Inflammatory macrophage treated with lipopolysaccharide for 1 hour (primary cell): Measurements from ENCODE around the gene H1-8.
"Not testable (repeated sequence)": the region's sequence is repeated elsewhere in the genome, so short reads cannot be mapped to it uniquely, and the experiment has no call there.

Experiments
- DNase-seq, 2 donors: peaks; one replicate each; pipeline ENCODE4 v3.0.0-alpha.2; 2020 to 2022

The H1-8 gene

DNA sequence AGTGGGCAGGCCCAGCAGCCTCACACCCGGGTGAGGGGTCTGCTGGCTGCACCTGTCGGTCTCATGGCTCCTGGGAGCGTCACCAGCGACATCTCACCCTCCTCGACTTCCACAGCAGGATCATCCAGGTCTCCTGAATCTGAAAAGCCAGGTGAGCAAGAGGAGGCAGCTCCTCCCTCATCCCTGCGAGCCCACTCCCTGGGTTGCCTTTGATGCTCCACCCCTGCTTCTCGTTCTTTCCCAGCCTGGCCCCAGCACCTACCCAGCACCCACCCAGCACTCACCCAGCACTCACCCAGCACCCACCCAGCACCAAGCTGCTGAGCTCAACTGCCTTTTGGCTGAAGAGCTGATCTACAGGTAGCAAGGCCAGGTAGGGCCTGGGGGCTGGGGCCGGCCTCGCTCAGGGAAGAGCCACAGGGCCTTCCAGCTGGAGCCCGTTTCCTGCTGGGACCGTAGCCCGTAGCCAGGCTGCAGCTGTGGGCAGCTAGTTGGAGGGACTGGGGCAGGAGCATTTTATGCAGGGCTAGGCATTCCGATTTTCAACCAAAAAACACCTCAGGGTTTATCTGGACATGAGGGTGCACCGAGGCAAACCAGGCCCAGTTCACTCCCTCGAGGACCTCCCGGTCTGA lies at the start of gene H1-8:
Gene H1-8, plus strand, starts transcription at position 20 of the 635 bp plus-strand sequence. Its CDS starts 44 bp downstream, at position 64.
- no peak for DNase-seq

- DNase-seq: no peak
Observed at GRCh38 chr3:129493206-129493605, 49.8 kb upstream of the H1-8 start.

- not testable (repeated sequence) for DNase-seq
Observed at GRCh38 chr3:129494499-129494898, 48.5 kb upstream of the H1-8 start.

GRCh38 chr3:129495006-129495639 lies 47.9 kb upstream of the H1-8 start:
- not testable (repeated sequence) for DNase-seq

- not testable (repeated sequence) for DNase-seq
Observed at GRCh38 chr3:129497876-129498275, 45.1 kb upstream of the H1-8 start.

DNA sequence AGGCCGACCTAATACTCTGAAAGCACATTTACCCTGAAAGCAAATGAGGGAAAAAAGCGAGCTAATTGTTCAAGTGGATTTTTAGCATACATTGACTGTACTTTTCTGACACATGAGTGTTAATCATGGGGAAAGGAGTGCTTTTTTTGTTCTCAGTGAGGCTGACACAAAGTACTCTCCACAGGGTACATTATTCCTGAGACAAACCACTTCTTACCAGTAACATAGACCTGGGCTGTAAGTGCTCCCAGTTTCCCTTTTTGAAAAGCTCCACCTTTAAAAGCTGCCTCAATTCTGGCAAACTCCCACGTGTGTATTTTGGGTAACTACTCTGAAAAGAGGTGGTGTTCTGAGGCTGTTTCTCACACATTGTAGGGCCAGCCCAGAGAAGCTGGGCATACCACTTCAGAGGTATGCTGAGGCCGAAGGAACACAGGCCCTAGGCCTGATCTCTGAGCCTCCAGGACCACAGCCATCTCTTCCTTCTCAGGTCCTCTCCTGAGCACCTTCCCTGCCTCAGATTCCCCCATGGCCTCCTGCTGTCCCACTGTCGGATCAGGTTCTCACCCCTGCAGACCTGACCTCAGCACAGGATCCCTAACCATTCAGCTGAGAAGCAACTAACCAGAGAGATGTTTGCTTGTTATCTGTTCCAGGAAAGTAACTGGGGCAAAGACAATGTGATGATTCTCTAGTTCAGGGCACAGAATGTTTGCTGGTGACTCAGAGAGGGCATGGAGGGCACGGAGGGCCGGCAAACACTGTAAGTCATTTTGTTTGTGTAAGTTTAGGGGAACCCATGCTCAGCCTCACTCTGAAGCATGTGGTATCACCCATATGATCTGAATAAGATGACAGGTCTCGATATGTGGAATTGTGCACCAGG lies 44.1 kb upstream of the H1-8 start:
- not testable (repeated sequence) for DNase-seq

- not testable (repeated sequence) for DNase-seq
Observed at GRCh38 chr3:129499604-129500333, 43.2 kb upstream of the H1-8 start.

DNA sequence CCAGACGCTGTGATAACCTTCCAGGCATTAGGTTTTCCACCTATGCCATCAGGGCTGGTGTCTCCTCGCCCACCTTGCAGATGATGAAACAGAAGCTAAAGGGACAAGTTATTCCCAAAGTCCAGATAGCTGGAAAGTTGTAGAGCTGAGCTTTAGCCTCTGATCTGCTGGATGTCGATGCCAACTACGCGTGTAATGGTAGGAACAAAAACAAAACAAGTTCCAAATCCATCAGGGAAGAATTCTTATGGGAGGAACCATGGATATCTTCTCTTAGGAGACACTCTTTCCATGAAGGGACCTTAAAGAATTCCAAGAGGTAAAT lies 42.7 kb upstream of the H1-8 start:
- DNase-seq: no peak

DNA sequence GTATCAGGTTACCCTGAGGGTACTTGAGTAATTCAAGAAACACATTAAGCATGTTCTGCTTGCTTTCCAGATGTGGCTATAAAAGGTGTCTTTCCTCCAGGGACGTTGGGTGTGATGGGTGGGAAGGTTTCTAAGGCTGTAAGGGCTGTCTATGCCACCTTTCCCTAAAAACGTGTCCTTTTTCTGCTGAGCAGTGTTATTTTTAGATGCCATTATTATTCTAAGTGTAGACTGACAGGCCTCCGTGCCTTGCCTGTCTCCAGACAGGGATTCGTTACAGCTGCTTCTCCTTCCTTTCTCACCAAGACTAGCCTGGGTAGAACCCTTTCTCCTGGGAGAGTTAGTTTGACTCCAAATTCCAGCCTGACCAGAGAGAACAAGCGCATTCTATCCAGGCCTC lies 41.3 kb upstream of the H1-8 start:
- DNase-seq: no peak

GRCh38 chr3:129502641-129503408 lies 40.1 kb upstream of the H1-8 start:
- DNase-seq: no peak

- no peak for DNase-seq
Observed at GRCh38 chr3:129503471-129504291, 39.3 kb upstream of the H1-8 start.

DNA sequence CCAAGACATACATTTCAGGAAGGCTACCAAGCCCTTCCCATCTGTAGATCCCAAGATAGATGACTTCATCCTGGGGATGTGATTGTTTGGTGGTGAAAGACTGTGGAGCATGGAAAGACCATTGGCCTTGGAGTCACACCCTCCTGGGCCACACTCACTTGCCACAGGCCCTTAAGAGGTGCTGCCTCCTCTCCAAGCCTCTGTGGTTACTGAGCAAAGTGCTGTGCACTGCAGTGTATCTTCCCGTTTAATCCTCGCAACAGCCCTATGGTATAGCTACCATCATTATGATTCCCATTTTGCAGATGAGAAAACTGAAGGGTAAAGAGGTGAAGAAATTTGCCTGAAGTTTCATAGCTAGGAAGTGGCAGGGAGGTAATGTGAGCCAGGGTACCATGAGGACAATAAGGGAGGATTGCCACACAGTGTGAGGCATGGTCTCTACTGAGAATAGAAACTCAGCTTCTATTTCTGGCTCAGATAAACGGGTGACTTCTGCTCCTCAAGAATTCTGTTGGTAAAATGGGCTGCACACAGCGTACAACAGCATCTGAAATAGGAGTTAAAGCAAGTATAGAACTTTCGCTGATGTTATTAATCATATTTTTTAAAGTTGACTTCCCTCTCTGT lies 38.4 kb upstream of the H1-8 start:
- peak in 1 of 2 donors; percentile 30 for DNase-seq

DNA sequence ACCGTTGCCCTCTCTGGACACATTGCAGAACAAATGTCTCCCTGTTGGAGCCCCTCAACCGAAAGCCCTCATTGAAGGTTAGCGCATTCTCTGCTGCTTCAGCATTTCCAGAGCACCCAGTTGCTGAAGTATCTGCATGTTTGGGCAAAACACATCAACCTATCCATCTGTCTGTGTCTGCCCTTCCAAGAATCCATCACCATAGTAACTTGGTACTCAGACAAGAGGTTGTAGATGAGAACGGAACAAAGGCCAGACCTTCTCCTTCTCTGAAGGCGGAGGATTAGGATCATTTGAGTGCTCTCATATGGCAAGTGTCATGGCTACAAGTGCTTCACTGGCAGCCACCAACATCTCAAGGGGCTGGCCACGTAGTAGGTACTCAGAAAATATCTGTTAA lies 37.6 kb upstream of the H1-8 start:
- DNase-seq: no peak

- DNase-seq: no peak
Observed at GRCh38 chr3:129506231-129506742, 36.7 kb upstream of the H1-8 start.

DNA sequence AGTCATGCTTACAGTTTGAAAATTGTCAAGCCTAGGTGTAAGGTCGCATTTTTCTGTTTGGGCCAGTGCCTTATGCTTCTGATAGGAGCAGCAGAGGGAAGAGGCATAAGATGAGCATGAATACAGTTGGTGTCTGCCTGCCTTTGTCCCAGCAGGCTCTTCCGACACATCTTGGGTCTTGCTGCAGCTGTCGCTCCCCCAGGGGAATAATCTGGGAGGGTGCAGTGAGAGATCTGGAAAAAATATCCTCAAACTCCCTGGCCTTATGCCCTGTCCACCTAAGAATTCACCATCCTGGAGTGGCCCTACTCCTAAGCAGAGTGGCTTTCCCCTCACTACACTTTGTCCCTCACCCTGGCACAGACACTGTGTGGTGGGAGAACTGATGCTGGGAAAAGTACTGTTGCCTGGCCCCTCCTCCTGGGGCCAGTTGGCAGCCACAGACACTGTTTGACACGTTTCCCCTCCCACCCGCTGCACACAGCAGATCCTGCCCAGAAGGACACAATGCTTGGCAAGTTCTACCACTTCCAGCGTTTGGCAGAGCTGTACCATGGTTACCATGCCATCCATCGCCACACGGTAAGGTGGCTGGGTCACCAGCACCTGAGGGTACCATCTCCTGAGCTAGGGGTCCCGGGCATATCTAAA lies 35.7 kb upstream of the H1-8 start:
- DNase-seq: no peak

GRCh38 chr3:129512595-129512994 lies 30.4 kb upstream of the H1-8 start:
- DNase-seq: no peak

DNA sequence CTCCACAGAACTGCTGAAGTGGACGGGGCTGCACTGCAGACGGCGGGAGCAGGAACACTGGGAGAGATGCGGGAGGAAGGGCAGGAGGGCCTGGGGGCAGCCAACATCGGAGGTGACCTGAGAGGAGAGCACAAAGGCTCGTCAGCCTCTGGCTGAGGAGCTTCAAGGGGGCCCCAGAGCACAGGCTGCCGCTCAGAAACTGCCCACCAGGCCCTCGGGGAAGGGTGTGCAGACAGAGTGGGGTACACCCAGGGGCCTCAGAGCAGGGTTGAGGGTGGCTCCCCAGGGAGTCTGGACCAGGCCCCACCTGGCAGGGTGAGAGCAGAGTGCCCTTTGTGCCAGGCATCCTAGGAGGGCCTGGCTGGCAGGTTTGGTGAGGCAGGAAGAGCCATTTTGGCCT lies 29.3 kb upstream of the H1-8 start:
- DNase-seq: no peak

DNA sequence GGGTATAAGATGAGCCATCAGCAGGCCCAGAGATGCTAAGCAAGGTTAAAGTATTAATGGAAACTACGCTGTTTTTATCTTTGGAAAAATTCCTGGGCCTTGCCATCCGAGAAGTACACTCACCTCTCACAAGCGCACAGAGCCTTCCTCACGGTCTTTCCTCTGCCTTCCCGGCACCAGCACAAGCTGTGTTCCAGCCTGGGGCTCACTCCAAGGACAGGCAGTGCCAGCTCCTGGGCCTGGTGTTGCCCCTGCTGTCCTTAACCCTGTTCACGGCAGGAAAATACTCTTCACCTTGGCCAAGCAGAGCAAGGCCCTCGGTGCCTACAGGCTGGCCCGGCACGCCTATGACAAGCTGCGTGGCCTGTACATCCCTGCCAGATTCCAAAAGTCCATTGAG lies 28.9 kb upstream of the H1-8 start:
- DNase-seq: no peak

- no peak for DNase-seq
Observed at GRCh38 chr3:129514563-129514962, 28.4 kb upstream of the H1-8 start.
